Measurements from ENCODE around the gene ZNFX1.

The ZNFX1 gene

GRCh38 chr20:49310705-49311104 is 32.8 kb upstream of the ZNFX1 start:
- Histone ChIP-seq H3K4me3 (IDR thresholded peaks at IDR 0.05; ENCODE audit: insufficient read depth, low read depth, low read length) (no peak overlapping the region), H3K4me2 (no peak overlapping the region), H3K27ac (no peak overlapping the region), H3K27me3 (ENCODE audit: insufficient read depth, low read depth) (no peaks in the 10 kb centered on the region), H3K79me2 (ENCODE audit: insufficient read depth, low read depth) (no peaks in the 10 kb centered on the region), H3K4me1 (ENCODE audit: low read depth, poor library complexity, severe bottlenecking) (no peaks in the 10 kb centered on the region), H4K20me1 (ENCODE audit: insufficient read depth) (no peaks in the 10 kb centered on the region), H3K36me3 (ENCODE audit: insufficient read depth) (no peaks in the 10 kb centered on the region), H3K9ac (no peak overlapping the region), H2AFZ (ENCODE audit: low read depth) (no peak overlapping the region)
- no peak for TF ChIP-seq CTCF (conservative IDR thresholded peaks at IDR 0.05; ENCODE audit: low read depth, low read length)

GRCh38 chr20:49308875-49309274 is 31.0 kb upstream of the ZNFX1 start:
- no peak for TF ChIP-seq CTCF (conservative IDR thresholded peaks at IDR 0.05; ENCODE audit: low read depth, low read length)
- Histone ChIP-seq H3K4me2 (no peak overlapping the region), H3K27me3 (ENCODE audit: insufficient read depth, low read depth) (no peaks in the 10 kb centered on the region), H3K4me1 (ENCODE audit: low read depth, poor library complexity, severe bottlenecking) (no peaks in the 10 kb centered on the region), H4K20me1 (ENCODE audit: insufficient read depth) (no peaks in the 10 kb centered on the region), H3K27ac (no peak overlapping the region), H2AFZ (ENCODE audit: low read depth) (no peak overlapping the region), H3K4me3 (IDR thresholded peaks at IDR 0.05; ENCODE audit: insufficient read depth, low read depth, low read length) (no peak overlapping the region), H3K79me2 (ENCODE audit: insufficient read depth, low read depth) (no peaks in the 10 kb centered on the region), H3K36me3 (ENCODE audit: insufficient read depth) (no peaks in the 10 kb centered on the region), H3K9ac (no peak overlapping the region)

- H3K36me3 ChIP-seq (ENCODE audit: insufficient read depth): no peaks in the 10 kb centered on the region
- no peaks in the 10 kb centered on the region for H4K20me1 ChIP-seq (ENCODE audit: insufficient read depth)
- no peak overlapping the region for H3K9ac ChIP-seq
- H3K4me1 ChIP-seq (ENCODE audit: low read depth, poor library complexity, severe bottlenecking): peaks cover 7% of the 10 kb centered on the region
- H3K4me3 ChIP-seq (IDR thresholded peaks at IDR 0.05; ENCODE audit: insufficient read depth, low read depth, low read length): no peak overlapping the region
- H3K4me2 ChIP-seq: no peak overlapping the region
- no peaks in the 10 kb centered on the region for H3K79me2 ChIP-seq (ENCODE audit: insufficient read depth, low read depth)
- H2AFZ ChIP-seq (ENCODE audit: low read depth): no peak overlapping the region
- no peak for TF ChIP-seq CTCF (conservative IDR thresholded peaks at IDR 0.05; ENCODE audit: low read depth, low read length)
- no peaks in the 10 kb centered on the region for H3K27me3 ChIP-seq (ENCODE audit: insufficient read depth, low read depth)
- no peak overlapping the region for H3K27ac ChIP-seq
Observed at GRCh38 chr20:49306903-49307620, 29.2 kb upstream of the ZNFX1 start.

GRCh38 chr20:49303065-49303552 is 25.3 kb upstream of the ZNFX1 start:
- Histone ChIP-seq H3K27ac (no peak overlapping the region), H2AFZ (ENCODE audit: low read depth) (no peak overlapping the region), H3K79me2 (ENCODE audit: insufficient read depth, low read depth) (no peaks in the 10 kb centered on the region), H3K9ac (no peak overlapping the region), H3K36me3 (ENCODE audit: insufficient read depth) (no peaks in the 10 kb centered on the region), H3K4me3 (IDR thresholded peaks at IDR 0.05; ENCODE audit: insufficient read depth, low read depth, low read length) (no peak overlapping the region), H4K20me1 (ENCODE audit: insufficient read depth) (no peaks in the 10 kb centered on the region), H3K4me2 (no peak overlapping the region), H3K27me3 (ENCODE audit: insufficient read depth, low read depth) (no peaks in the 10 kb centered on the region), H3K4me1 (ENCODE audit: low read depth, poor library complexity, severe bottlenecking) (peaks cover 7% of the 10 kb centered on the region)
- no peak for TF ChIP-seq CTCF (conservative IDR thresholded peaks at IDR 0.05; ENCODE audit: low read depth, low read length)

Measured in KMS-11 (cell line).